Ishikawa (cell line): ENCODE data around the gene SGMS1.

Experiments used
- EGR1 ChIP-seq: IDR thresholded peaks from 2 replicates; pipeline ENCODE4 v1.6.1; 2012
- EP300 ChIP-seq: IDR thresholded peaks from 2 replicates; pipeline ENCODE4 v1.6.1; 2012; ENCODE audit warnings: borderline replicate concordance
- TEAD4 ChIP-seq: IDR thresholded peaks from 2 replicates; pipeline ENCODE4 v1.6.1; 2012
- TF ChIP-seq, protein P1 (sequence below): IDR thresholded peaks from 2 replicates; pipeline ENCODE4 v1.6.1; 2012; ENCODE audit warnings: low read depth, mild to moderate bottlenecking

GRCh38 chr10:50477287-50478203, 146.2 kb downstream of the SGMS1 start:
- TF ChIP-seq, protein P1, sequence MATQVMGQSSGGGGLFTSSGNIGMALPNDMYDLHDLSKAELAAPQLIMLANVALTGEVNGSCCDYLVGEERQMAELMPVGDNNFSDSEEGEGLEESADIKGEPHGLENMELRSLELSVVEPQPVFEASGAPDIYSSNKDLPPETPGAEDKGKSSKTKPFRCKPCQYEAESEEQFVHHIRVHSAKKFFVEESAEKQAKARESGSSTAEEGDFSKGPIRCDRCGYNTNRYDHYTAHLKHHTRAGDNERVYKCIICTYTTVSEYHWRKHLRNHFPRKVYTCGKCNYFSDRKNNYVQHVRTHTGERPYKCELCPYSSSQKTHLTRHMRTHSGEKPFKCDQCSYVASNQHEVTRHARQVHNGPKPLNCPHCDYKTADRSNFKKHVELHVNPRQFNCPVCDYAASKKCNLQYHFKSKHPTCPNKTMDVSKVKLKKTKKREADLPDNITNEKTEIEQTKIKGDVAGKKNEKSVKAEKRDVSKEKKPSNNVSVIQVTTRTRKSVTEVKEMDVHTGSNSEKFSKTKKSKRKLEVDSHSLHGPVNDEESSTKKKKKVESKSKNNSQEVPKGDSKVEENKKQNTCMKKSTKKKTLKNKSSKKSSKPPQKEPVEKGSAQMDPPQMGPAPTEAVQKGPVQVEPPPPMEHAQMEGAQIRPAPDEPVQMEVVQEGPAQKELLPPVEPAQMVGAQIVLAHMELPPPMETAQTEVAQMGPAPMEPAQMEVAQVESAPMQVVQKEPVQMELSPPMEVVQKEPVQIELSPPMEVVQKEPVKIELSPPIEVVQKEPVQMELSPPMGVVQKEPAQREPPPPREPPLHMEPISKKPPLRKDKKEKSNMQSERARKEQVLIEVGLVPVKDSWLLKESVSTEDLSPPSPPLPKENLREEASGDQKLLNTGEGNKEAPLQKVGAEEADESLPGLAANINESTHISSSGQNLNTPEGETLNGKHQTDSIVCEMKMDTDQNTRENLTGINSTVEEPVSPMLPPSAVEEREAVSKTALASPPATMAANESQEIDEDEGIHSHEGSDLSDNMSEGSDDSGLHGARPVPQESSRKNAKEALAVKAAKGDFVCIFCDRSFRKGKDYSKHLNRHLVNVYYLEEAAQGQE = no peak
- TF ChIP-seq TEAD4 = no peak
- TF ChIP-seq EP300 = no peak
- no peak for TF ChIP-seq EGR1
